Loucy (cell line): ENCODE measurements around the gene LRRC4C.

Source experiments
- CTCF ChIP-seq: fragments of 200-600 bp; sonication (generic); conservative IDR thresholded peaks from 2 replicates; pipeline ENCODE4 v1.5.1; 2014; ENCODE audit warnings: mild to moderate bottlenecking, antibody characterized with exemption, low read length
- EZH2phosphoT487 ChIP-seq: fragments of 200-600 bp; IDR thresholded peaks from 2 replicates; pipeline ENCODE4 v1.6.1; 2018; ENCODE audit warnings: antibody characterized with exemption, mild to moderate bottlenecking, moderate library complexity, borderline replicate concordance

- no peak for TF ChIP-seq EZH2phosphoT487
- no peak for TF ChIP-seq CTCF
Observed at GRCh38 chr11:40797981-40798380, 661.5 kb downstream of the LRRC4C start.
